Measurements from ENCODE around the gene FBXL2.

FBXL2 gene

DNA sequence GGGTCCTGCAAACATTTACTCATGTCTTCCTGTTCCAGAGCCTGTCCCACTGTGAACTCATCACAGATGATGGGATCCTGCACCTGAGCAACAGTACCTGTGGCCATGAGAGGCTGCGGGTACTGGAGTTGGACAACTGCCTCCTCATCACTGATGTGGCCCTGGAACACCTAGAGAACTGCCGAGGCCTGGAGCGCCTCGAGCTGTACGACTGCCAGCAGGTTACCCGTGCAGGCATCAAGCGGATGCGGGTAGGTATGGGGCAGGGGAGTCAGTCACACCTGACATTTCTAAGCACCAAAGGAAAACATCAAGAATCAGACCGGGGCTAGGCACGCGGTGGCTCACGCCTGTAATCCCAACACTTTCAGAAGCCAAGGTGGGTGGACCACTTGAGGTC, 106.7 kb downstream of the FBXL2 start:
- peaks cover 41% of the 10 kb centered on the region for H3K36me3 ChIP-seq (replicated peaks; ENCODE audit: low read depth, low read length)
- H3K27me3 ChIP-seq (ENCODE audit: low read depth, low read length), result no peaks in the 10 kb centered on the region
- H2AFZ ChIP-seq (ENCODE audit: low read depth, low read length), result no peak overlapping the region
- no peak overlapping the region for H3K27ac ChIP-seq (ENCODE audit: low read length)
- no peak overlapping the region for H3K4me2 ChIP-seq (ENCODE audit: low read length)
- no peaks in the 10 kb centered on the region for H4K20me1 ChIP-seq (ENCODE audit: insufficient read depth, low read length)
- no peak overlapping the region for H3K9ac ChIP-seq (ENCODE audit: low read length)
- no peaks in the 10 kb centered on the region for H3K9me3 ChIP-seq (ENCODE audit: insufficient read depth, low read length)
- H3K79me2 ChIP-seq (ENCODE audit: low read length), result no peaks in the 10 kb centered on the region
- no peaks in the 10 kb centered on the region for H3K4me1 ChIP-seq (ENCODE audit: low read length)
- TF ChIP-seq, protein P1, sequence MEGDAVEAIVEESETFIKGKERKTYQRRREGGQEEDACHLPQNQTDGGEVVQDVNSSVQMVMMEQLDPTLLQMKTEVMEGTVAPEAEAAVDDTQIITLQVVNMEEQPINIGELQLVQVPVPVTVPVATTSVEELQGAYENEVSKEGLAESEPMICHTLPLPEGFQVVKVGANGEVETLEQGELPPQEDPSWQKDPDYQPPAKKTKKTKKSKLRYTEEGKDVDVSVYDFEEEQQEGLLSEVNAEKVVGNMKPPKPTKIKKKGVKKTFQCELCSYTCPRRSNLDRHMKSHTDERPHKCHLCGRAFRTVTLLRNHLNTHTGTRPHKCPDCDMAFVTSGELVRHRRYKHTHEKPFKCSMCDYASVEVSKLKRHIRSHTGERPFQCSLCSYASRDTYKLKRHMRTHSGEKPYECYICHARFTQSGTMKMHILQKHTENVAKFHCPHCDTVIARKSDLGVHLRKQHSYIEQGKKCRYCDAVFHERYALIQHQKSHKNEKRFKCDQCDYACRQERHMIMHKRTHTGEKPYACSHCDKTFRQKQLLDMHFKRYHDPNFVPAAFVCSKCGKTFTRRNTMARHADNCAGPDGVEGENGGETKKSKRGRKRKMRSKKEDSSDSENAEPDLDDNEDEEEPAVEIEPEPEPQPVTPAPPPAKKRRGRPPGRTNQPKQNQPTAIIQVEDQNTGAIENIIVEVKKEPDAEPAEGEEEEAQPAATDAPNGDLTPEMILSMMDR (IDR thresholded peaks at IDR 0.05; ENCODE audit: low read depth, low read length), result no peak
- no peak for TF ChIP-seq EZH2phosphoT487 (IDR thresholded peaks at IDR 0.05; ENCODE audit: low read depth)
- no peak overlapping the region for H3K4me3 ChIP-seq (ENCODE audit: low read length)

DNA sequence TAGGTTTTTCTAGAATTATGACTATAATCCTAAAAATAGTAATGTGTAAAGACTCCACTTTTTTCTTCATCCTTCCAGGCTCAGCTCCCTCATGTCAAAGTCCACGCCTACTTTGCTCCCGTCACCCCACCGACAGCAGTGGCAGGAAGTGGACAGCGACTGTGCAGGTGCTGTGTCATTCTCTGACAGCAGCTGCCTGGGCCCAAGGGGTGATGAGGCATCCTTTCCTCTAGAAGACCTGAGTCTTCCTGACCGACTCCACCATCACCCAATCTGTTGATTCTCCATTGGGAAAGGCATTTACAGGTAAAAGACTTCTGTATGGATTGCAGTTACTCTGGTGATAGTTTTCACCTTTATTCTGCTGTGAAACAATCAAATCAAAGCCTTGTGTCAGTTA, 108.2 kb downstream of the FBXL2 start:
- H3K9me3 ChIP-seq (ENCODE audit: insufficient read depth, low read length), result no peaks in the 10 kb centered on the region
- H3K4me2 ChIP-seq (ENCODE audit: low read length), result no peak overlapping the region
- no peak overlapping the region for H2AFZ ChIP-seq (ENCODE audit: low read depth, low read length)
- H3K4me1 ChIP-seq (ENCODE audit: low read length), result no peaks in the 10 kb centered on the region
- TF ChIP-seq, protein P1 (IDR thresholded peaks at IDR 0.05; ENCODE audit: low read depth, low read length), result no peak
- no peak for TF ChIP-seq EZH2phosphoT487 (IDR thresholded peaks at IDR 0.05; ENCODE audit: low read depth)
- no peak overlapping the region for H3K4me3 ChIP-seq (ENCODE audit: low read length)
- H4K20me1 ChIP-seq (ENCODE audit: insufficient read depth, low read length), result no peaks in the 10 kb centered on the region
- H3K27ac ChIP-seq (ENCODE audit: low read length), result no peak overlapping the region
- no peaks in the 10 kb centered on the region for H3K79me2 ChIP-seq (ENCODE audit: low read length)
- no peak overlapping the region for H3K9ac ChIP-seq (ENCODE audit: low read length)
- no peaks in the 10 kb centered on the region for H3K27me3 ChIP-seq (ENCODE audit: low read depth, low read length)
- H3K36me3 ChIP-seq (replicated peaks; ENCODE audit: low read depth, low read length), result peaks cover 54% of the 10 kb centered on the region

DNA sequence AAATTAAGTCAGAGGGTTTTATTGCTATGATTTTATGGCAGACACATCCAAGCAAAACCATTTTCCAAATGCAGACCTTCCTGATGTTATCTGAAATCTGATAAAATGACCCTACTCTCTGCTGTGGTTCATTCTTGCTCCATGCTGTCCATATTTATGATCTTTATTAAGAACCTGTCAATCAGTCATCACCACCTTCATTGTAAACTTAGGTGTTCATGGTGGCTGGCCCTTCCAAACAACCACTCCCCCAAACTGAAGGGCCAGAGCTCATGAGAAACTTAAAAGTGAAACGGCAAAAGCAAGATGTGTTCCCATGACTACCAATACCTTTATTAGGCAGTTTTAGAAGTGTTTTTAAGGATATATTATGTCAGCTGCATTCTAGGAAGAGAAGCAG, 109.4 kb downstream of the FBXL2 start:
- Histone ChIP-seq H3K9ac (ENCODE audit: low read length) (no peak overlapping the region), H2AFZ (ENCODE audit: low read depth, low read length) (no peak overlapping the region), H3K36me3 (replicated peaks; ENCODE audit: low read depth, low read length) (peaks cover 66% of the 10 kb centered on the region), H3K79me2 (ENCODE audit: low read length) (no peaks in the 10 kb centered on the region), H4K20me1 (ENCODE audit: insufficient read depth, low read length) (no peaks in the 10 kb centered on the region), H3K27me3 (ENCODE audit: low read depth, low read length) (no peaks in the 10 kb centered on the region), H3K4me3 (ENCODE audit: low read length) (no peak overlapping the region), H3K4me1 (ENCODE audit: low read length) (no peaks in the 10 kb centered on the region), H3K4me2 (ENCODE audit: low read length) (no peak overlapping the region), H3K9me3 (ENCODE audit: insufficient read depth, low read length) (no peaks in the 10 kb centered on the region), H3K27ac (ENCODE audit: low read length) (no peak overlapping the region)
- TF ChIP-seq, protein P1 (IDR thresholded peaks at IDR 0.05; ENCODE audit: low read depth, low read length), result no peak
- TF ChIP-seq EZH2phosphoT487 (IDR thresholded peaks at IDR 0.05; ENCODE audit: low read depth), result no peak

DNA sequence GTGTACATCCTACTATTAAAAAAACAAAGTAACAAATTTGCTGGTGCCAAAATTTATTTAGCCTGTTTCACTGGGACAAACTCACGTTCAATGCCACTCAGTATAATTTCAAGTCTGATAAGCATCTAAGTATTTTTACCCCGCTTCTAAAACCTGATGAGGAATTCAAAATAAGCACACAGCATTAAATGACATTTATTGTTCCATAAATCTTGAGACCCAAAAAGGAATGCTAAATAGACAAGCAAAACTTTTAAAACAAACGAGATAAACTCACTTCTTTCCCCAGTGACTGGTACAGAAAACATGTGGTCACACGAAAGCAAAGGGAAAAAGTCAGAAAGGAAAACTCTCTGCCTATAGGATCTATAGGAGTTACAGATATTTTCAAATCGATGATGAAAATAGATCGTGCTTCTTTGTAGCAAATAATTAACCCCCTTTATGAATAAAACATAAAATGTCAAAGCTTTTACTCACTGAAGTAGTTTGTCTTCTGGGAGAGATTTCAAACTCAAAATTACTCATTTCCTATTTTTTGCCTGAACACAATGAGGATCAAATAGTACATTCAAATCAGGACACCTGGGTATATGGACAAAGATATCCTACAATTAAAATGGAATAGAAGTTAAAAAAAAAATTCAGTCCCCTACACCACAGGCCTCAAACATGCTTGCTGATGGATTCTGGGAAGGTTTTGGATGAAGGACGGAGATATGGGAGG, 111.3 kb downstream of the FBXL2 start:
- Histone ChIP-seq H3K36me3 (replicated peaks; ENCODE audit: low read depth, low read length) (peaks cover 82% of the 10 kb centered on the region), H3K9ac (ENCODE audit: low read length) (no peak overlapping the region), H3K4me1 (ENCODE audit: low read length) (no peaks in the 10 kb centered on the region), H3K79me2 (ENCODE audit: low read length) (no peaks in the 10 kb centered on the region), H4K20me1 (ENCODE audit: insufficient read depth, low read length) (no peaks in the 10 kb centered on the region), H3K27ac (ENCODE audit: low read length) (no peak overlapping the region), H3K4me2 (ENCODE audit: low read length) (no peak overlapping the region), H2AFZ (ENCODE audit: low read depth, low read length) (no peak overlapping the region), H3K9me3 (ENCODE audit: insufficient read depth, low read length) (no peaks in the 10 kb centered on the region), H3K4me3 (ENCODE audit: low read length) (no peak overlapping the region), H3K27me3 (ENCODE audit: low read depth, low read length) (no peaks in the 10 kb centered on the region)
- TF ChIP-seq EZH2phosphoT487 (IDR thresholded peaks at IDR 0.05; ENCODE audit: low read depth), result no peak
- TF ChIP-seq, protein P1 (IDR thresholded peaks at IDR 0.05; ENCODE audit: low read depth, low read length), result no peak

Measured in OCI-LY3 (cell line).